GM12874 (cell line): ENCODE results near the gene CDH24.

Experiments
- CTCF ChIP-seq: IDR thresholded peaks from 2 replicates; pipeline ENCODE4 v1.5.1; 2011; ENCODE audit warnings: low read depth, mild to moderate bottlenecking, control low read depth, low read length, moderate library complexity; ENCODE audit not compliant: insufficient read depth

CDH24 gene

GRCh38 chr14:23056956-23057756, at the start of gene CDH24:
Gene CDH24 (minus strand): TSS chr14:23057520. CDS start chr14:23055733, 1,787 bp downstream.
- TF ChIP-seq CTCF: no peak

- TF ChIP-seq CTCF: no peak
Observed at GRCh38 chr14:23106747-23107045, 49.4 kb upstream of the CDH24 start.

GRCh38 chr14:23105348-23105824, 48.1 kb upstream of the CDH24 start:
- TF ChIP-seq CTCF: no peak

GRCh38 chr14:23104591-23105347, 47.4 kb upstream of the CDH24 start, which contains the start of gene CIROP:
Gene CIROP (minus strand): TSS chr14:23104989. CDS start chr14:23104920, 69 bp downstream.
- TF ChIP-seq CTCF: no peak

- TF ChIP-seq CTCF: no peak
Observed at GRCh38 chr14:23104070-23104590, 46.8 kb upstream of the CDH24 start.

GRCh38 chr14:23103581-23103980, 46.3 kb upstream of the CDH24 start:
- no peak for TF ChIP-seq CTCF

GRCh38 chr14:23102801-23103200, 45.5 kb upstream of the CDH24 start:
- no peak for TF ChIP-seq CTCF
